ENCODE measurements around the gene TNFRSF4.
A peak's percentile ranks its signal among the peaks of the same experiment; 100 is the strongest.

The TNFRSF4 gene

DNA sequence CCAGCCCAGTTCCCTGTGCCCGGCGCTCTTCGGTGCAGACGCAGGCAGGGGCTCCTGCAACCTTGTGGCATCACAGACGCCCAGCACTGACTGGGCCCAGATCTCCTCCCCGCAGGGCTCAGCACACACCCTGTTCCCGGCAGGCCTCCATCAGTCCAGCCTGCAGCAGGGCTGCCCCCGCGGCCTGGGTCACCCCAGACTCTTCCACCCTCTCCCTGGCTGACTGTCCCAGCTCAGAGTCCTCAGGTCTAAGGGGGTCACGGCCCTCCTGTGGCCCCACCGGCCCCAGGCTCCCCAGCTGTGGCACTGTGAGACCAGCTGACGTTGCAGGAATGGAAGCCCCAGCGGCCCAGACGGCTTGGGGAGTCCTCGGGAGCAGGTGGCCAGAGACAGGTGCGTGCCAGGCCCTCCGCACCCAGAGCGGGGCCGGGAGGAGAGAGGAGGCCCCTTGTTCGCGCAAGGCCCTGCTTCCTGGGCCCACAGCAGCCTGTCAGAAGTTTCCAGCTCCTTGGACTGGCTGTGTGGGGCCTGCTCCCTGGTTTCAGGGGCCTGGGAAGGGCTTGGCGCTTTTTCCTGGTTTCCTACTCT lies 22.3 kb upstream of the TNFRSF4 start:
- Histone ChIP-seq H3K27ac (peak overlapping the region in 5 of 21 experiments; percentile 12 to 77 (median 43)), H3K4me3 (no peak overlapping the region)

GRCh38 chr1:1235016-1235744 lies 21.2 kb upstream of the TNFRSF4 start:
- no peak overlapping the region for H3K4me3 ChIP-seq
- no peak overlapping the region for H3K27ac ChIP-seq

DNA sequence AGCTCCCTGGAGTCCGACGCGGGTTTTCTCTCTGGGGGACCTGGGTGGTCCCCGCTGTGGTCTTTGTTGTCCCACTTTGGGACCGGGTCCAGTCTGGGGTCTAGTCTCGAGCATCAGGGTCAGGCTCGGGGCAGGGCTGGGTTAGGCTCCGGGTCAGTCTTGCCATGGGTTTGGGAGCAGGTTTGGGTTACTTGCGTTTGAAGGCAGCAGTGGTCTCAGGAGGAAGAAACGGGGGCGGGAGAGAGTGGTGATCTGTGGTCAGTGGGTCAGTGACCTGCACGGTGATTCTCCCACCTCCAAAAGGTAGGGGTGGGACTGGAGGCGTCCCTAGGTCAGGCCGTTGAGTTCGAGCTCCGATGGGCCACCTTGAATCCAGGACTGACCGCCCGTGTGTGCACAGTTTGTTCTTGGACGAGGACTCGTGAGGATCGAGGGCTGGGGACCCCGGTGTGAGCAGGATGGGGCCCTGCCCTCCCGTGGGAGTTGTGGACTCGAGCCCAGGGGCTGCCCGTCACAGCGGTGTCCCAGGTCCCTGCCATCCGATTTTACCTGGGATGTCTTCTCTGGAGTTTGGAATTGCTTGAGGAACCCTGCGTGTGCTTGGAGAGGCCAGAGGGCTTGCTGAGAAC lies 20.3 kb upstream of the TNFRSF4 start:
- H3K27ac ChIP-seq, result no peak overlapping the region
- H3K4me3 ChIP-seq, result no peak overlapping the region

GRCh38 chr1:1233567-1233892 lies 19.6 kb upstream of the TNFRSF4 start:
- Histone ChIP-seq H3K4me3 (no peak overlapping the region), H3K27ac (no peak overlapping the region)

DNA sequence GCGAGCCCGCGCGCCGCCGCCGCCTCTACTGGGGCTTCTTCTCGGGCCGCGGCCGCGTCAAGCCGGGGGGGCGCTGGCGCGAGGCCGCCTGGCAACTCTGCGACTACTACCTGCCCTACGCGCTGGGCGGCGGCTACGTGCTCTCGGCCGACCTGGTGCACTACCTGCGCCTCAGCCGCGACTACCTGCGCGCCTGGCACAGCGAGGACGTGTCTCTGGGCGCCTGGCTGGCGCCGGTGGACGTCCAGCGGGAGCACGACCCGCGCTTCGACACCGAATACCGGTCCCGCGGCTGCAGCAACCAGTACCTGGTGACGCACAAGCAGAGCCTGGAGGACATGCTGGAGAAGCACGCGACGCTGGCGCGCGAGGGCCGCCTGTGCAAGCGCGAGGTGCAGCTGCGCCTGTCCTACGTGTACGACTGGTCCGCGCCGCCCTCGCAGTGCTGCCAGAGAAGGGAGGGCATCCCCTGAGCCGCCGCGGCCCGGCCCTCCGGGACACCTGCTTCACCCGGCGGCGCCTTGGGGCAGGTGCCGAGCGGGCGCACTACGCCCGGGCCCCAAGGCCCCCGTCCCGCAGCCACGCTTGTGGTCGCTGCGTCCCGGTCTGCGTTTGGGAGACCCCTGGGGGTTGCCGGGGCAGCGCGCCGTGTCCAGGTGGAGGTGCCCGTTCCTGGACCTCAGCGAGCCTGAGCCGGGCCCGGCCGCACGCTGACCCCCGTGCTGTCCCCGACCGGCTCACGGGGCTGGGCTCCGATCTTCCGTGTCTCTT lies 19.0 kb upstream of the TNFRSF4 start:
- peak overlapping the region in 7 of 21 experiments; percentile 11 to 58 (median 37) for H3K27ac ChIP-seq

DNA sequence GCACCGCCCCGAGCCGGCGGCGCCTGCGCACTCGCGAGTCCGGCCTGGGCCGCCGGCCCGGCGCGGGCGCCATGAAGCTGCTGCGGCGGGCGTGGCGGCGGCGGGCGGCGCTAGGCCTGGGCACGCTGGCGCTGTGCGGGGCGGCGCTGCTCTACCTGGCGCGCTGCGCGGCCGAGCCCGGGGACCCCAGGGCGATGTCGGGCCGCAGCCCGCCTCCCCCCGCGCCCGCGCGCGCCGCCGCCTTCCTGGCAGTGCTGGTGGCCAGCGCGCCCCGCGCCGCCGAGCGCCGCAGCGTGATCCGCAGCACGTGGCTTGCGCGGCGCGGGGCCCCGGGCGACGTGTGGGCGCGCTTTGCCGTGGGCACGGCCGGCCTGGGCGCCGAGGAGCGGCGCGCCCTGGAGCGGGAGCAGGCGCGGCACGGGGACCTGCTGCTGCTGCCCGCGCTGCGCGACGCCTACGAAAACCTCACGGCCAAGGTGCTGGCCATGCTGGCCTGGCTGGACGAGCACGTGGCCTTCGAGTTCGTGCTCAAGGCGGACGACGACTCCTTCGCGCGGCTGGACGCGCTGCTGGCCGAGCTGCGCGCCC lies 18.3 kb upstream of the TNFRSF4 start, which contains the start of gene B3GALT6:
Gene B3GALT6, plus strand, starts transcription at position 30 of the 588 bp plus-strand sequence. Its CDS starts 42 bp downstream, at position 72.
- Histone ChIP-seq H3K4me3 (peak within 1 kb of the TSS; percentile 62 to 97 (median 83)), H3K27ac (peak within 1 kb of the TSS; percentile 88 to 99 (median 97))

More for the DNA sequence above, 19.0 kb upstream of the TNFRSF4 start:
- peak overlapping the region in 6 of 7 experiments; percentile 11 to 41 (median 28) for H3K4me3 ChIP-seq

DNA sequence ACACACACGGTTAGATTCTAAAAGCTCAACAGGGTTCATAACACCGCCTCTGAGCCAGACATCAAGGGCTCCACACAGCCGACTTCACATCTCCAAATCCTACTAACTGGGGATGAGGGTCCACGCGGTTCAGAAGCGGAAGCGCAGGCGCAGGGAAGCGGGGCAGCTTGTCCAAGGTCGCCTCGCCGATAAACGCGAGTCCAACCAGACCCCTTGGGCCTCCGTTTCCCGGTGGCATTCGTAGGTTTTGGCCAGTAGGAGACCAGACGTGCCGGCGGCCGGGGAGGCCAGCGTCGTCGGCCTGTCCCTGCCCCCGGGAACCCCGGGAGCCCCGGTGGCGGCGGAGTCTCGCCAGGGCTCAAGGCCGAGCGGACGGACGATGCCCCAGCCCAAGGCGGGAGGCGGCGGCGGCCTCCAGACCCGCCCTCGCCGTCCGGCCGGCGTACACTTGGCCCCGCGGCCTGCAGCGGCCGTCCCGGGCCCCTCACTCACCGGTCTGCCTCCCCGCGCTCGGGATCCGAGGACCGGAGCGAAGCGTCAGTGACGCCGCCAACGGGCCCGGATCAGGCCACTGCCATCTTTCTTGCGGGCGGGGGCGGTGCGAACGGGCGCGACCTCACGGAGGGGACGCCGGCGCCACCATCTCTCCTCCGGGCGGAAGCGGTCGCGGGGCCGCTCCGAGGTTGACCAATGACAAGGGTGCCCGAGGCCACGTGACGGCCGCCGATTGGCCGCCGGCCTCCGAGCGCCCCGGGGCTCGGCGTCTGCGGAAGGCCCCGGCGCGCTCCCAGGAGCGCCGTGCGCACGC lies 17.7 kb upstream of the TNFRSF4 start, which contains the start of gene SDF4:
Gene SDF4, minus strand, starts transcription at position 602 of the 808 bp plus-strand sequence. CDS start 3,229 bp downstream, outside the sequence.
- Histone ChIP-seq H3K4me3 (peak within 1 kb of the TSS; percentile 62 to 97 (median 83)), H3K27ac (peak within 1 kb of the TSS; percentile 88 to 99 (median 97))

GRCh38 chr1:1230656-1231399 lies 16.9 kb upstream of the TNFRSF4 start:
- H3K27ac ChIP-seq, result peak overlapping the region in 20 of 21 experiments; percentile 88 to 99 (median 97)
- peak overlapping the region; percentile 62 to 97 (median 83) for H3K4me3 ChIP-seq

DNA sequence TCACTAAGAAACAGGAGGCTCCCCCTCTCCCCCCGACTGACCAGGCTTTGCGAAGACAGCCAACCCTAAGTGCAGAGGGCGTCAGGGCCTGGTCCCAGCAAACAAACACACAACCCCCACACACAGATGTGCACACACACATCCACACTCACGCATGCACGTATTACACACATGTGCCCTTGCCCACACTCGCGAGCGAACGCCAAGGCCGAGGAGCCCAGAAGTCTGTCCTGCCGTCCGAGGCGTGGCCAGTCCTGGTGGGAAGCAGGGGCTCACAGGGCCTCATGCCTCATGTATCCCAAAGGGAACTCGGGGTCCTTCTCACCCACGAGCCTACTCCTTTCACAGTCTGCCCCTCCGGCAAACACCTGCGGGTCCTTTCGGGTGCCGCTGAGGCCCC lies 15.8 kb upstream of the TNFRSF4 start:
- H3K27ac ChIP-seq, result no peak overlapping the region
- H3K4me3 ChIP-seq, result no peak overlapping the region

- Histone ChIP-seq H3K27ac (no peak overlapping the region), H3K4me3 (no peak overlapping the region)
Observed at GRCh38 chr1:1228596-1229321, 14.8 kb upstream of the TNFRSF4 start.

GRCh38 chr1:1228187-1228586 lies 14.2 kb upstream of the TNFRSF4 start:
- Histone ChIP-seq H3K27ac (no peak overlapping the region), H3K4me3 (no peak overlapping the region)

DNA sequence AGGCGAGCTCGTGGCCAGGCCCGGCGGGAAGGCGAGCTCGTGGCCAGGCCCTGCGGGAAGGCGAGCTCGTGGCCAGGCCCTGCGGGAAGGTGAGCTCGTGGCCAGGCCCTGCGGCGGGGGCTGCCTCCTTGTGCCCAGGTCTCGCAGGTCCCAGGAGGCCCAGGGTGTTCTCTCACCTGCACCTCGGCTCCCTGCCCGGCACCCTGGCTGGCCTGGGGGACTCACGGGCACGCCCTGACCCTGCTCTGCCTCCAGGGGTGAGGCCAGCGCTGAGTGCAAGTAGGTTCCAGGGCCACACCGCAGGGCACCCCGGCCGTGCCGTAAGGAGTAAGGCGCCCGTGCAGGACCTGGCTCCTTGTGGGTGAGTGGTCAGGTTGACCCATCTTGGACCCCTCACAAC lies 13.4 kb upstream of the TNFRSF4 start:
- H3K4me3 ChIP-seq, result no peak overlapping the region
- H3K27ac ChIP-seq, result no peak overlapping the region

GRCh38 chr1:1226566-1227362 lies 12.8 kb upstream of the TNFRSF4 start:
- H3K27ac ChIP-seq, result no peak overlapping the region

DNA sequence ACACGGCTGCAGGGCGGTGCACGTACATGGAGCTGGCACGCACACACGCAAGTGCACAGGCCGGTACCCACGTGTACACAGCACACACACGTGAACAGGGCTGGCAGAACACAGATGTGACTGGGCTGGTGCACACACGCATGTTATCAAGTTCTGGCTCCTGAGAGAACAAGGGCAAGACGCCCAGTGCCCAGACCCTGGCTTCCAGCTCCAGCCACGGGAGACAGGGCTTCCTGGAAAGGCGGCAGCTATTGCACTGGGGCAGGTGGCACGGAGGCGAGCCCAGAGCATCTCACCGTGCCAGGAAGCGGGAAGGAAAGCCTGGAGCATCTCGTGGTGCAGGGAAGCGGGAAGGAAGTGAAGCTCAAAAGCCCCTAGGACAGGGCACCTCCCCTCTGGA lies 12.0 kb upstream of the TNFRSF4 start:
- H3K4me3 ChIP-seq, result no peak overlapping the region
- H3K27ac ChIP-seq, result no peak overlapping the region

More at GRCh38 chr1:1226566-1227362, 12.8 kb upstream of the TNFRSF4 start:
- no peak overlapping the region for H3K4me3 ChIP-seq

DNA sequence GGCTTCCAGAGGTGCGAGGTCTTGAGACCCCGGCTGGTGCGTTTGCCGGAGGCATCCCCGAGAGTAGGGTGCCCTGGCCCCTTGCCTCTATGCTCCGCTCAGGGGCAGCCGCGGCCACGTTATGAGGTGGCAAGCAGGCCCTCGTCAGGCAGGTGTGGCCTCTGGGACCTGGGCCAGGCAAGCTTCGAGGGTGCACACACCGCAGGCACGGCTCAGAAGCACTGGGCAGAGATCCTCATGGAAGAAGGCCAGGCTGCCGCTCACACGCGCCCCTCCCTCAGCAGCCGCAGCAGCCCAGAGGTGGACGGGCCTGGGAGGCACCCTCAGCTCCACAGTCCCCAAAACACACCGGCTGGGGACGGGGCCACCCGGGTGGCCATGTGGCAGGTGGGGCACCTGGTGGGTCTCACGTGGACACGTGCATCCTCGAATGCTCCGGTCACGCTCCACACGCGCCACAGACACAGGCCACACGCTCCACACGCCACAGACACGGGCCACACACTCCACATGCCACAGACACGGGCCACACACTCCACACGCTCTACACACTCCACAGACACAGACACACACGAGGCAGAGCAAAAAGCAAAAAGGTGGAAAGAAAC lies 11.4 kb upstream of the TNFRSF4 start:
- no peak overlapping the region for H3K4me3 ChIP-seq
- H3K27ac ChIP-seq, result no peak overlapping the region

GRCh38 chr1:1223891-1224290 lies 9.9 kb upstream of the TNFRSF4 start:
- Histone ChIP-seq H3K27ac (no peak overlapping the region), H3K4me3 (no peak overlapping the region)

All from skin epidermis (tissue), 12 donors.